NK-92 (cell line): ENCODE measurements around the gene ISM1.

ENCODE experiments used
- DNase-seq: peaks from one replicate; lab custom pipeline; 2025; ENCODE audit not compliant: unreplicated experiment; lab: John Stamatoyannopoulos, UW

Gene ISM1

DNA sequence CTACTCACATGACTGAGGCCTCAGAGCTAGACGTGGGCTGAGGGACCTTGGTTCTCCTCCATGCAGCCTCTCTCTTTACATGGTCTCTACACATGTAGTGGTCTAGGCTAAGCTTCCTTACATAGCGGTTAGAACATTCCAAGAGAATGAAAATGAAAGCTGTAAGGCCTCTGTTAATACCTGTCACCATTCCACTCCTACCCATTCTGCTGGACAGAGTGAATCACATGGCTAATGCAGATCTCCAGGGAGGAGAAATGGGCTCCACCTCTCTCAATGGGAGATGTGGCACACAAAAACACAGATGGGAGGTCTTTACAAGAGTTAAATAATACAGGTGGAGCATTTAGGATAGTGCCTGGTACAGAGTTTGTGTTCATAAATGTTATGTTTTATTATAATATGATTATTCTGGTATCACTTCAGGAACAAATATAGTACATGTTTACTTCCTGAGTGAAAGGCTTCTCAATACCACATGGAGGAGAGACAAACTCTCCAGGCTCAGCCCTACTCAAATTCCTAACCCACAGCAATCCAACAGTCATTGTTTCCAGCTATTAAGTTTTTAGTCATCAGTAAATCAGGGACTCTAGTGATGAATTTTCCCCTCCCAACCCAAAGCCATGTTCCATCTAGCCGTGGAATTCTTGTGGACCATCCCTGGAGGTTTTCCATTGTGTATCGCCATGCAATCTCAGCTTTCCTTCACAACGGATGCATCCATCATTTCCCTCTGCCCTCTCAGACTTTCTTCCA is 57.9 kb downstream of the ISM1 start:
- DNase-seq, result no peak

DNA sequence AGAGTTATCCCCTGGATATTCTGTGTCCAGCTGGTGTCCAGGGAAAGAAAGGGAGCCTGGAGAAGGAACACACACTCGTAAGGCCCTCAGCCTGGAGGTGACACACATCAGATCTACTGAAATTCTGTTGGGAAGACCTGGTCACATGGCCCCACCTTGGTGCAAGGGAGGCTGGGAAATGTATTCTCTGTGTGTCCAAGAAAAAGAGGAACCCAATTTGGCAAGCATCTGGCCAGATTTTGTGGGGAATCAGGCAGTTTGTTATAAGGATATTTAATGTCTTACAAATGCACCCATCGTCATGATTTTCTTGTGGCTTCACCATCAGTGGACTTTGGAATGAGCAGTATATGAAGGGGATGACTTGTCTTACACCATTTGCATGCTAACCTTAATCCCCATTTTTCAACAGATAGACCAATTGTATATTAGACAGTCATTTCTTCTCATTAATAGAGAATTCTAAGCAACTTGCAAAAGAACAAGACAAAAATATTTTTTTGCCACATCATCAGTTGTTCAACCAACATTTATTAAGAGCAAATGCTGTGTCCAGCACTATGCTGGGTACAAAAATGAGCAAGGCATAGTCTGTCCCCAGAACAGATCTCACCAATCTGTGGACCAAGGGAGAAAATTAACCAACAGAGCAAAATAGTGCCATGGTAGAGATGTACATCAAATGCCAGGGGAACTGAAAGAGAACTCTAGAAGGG is 59.7 kb downstream of the ISM1 start:
- DNase-seq, result no peak

DNA sequence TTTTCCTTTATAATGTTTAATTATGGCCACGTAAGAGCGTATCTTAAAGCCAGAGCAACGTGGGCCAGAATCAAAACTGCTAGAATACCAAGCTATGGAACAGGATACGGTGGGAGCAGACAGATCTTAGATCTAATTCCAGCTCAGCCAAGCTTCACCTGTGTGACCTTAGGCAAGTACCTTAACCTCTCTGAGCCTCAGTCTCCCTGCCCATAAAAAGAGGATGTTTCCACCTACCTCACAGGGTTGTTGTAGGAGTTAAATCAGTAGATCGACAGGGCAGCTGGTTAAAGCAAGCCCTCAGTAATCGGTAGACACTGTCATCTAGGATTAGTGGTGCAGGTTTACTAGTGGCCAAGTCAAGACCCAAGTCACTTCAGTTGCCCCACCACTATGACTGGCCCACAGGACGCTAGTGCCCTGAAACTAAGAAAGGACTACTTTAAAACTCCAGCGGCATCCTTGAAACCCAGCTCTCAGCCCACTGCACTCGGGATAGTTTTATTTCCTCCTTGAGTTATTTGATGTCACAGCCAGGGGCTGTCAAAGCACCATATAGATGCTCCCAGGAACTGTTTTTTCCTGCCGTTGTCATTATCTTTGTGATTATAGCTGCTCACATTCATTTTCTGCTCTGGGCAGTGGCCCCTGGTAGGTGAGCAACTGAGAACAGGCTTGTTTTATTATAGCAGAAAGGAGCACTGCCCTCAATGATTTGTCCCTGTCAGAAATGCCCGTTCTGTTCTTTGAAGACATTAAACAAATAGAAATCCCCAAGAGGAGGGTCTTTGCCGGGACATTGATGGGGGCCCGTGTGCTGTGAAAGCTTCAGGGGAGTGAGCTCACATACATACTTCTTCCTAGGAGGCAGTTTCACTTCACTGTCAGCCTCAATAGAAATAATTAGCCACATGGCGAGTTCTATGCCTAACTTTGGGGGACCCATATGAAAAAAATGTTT is 63.1 kb downstream of the ISM1 start:
- no peak for DNase-seq

GRCh38 chr20:13284830-13285229 is 63.8 kb downstream of the ISM1 start:
- DNase-seq, result no peak

- DNase-seq, result no peak
Observed at GRCh38 chr20:13285408-13285807, 64.3 kb downstream of the ISM1 start.

GRCh38 chr20:13286052-13286451 is 65.0 kb downstream of the ISM1 start:
- DNase-seq, result no peak

DNA sequence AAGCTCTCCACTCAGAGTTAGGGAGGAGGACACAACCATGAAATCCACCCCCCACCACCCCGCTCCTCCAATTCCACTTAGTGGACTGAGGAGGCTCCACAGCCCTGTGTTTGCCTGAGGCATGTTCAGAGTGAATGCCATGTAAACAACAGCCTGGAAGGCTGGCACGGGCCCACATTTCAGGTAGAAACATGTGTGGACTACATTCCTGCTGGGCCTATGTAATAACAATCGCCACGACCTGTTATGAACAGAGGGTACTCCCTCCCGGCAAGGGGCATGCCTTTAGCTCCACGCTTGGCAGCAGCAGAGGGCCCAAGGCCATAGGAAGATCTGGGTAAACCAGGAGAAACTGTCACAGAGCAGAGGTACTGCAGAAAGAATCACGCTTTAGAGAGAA is 65.5 kb downstream of the ISM1 start:
- no peak for DNase-seq

GRCh38 chr20:13288357-13288756 is 67.3 kb downstream of the ISM1 start:
- DNase-seq, result no peak

- DNase-seq, result no peak
Observed at GRCh38 chr20:13289031-13289430, 68.0 kb downstream of the ISM1 start.

DNA sequence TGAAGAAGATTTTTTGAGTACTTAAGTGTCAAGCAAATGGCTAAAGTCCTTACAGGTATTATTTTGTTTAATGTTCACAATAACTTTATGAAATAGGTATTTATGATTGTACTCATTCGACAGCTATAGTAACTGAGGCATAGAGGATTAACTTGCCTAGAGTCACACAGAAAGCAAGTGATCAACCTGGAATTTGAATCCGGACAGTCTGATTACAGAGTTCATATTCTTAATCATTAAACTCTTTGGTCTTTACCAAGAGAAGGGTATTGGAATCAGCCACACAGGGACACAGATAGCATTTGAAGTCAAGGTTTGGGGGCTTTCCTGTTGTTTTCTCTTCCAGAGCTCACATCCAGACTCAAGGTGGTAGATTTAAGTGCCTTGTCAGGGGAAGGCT is 69.7 kb downstream of the ISM1 start:
- DNase-seq, result no peak

GRCh38 chr20:13291157-13291556 is 70.1 kb downstream of the ISM1 start:
- no peak for DNase-seq

DNA sequence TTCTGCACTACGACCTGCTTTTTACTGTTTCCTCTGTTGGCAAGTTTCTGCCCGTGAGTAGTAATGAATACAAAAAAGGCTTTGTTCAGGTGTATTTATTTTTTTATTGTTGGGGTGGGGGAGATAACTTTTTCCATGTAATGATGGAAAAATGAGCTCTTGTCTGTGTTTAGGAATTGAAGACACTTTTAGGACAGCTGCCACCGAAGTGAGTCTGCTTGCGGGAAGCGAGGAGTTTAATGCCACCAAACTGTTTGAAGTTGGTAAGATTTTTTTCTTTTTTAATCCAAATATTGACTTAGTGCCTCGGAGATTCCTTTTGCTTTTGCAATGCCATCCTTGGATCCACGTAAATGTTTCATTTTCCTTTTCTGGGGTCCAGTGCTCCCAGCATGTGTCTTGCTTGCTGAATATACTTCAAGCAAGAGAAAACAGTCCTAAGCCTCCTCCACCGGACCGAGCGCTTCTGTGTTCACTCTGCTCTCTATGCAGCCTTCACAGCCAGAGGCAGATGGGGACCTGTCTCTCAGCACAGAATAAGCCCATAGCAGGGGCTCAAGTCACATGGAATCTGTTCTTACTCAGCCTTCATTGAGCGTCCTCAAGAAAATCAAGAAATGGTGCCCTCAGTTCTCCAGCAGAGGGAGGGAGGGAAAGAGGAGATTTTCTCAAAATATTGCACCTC is 71.3 kb downstream of the ISM1 start:
- no peak for DNase-seq

- DNase-seq, result no peak
Observed at GRCh38 chr20:13294522-13294921, 73.4 kb downstream of the ISM1 start.

DNA sequence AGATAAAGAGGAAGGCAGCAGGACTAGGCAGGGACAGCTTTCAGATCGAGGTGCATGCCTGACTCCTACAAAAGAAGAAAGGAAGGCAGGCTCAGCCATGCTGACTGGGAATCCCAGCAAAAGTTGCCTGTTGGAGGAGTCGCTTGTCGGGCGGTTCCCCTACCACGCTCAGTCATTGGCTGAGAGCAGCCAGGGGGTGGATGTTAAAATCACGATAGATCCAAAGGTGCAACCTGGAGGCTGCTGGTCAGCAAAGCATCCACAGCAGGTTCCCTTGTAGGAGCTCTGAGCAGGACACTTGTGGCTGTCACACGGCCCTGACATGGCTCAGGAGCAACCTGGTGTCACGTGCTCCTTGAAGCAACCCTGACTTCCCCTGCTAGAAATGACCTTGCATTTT is 74.6 kb downstream of the ISM1 start:
- DNase-seq, result no peak

GRCh38 chr20:13296070-13296469 is 75.0 kb downstream of the ISM1 start:
- no peak for DNase-seq

DNA sequence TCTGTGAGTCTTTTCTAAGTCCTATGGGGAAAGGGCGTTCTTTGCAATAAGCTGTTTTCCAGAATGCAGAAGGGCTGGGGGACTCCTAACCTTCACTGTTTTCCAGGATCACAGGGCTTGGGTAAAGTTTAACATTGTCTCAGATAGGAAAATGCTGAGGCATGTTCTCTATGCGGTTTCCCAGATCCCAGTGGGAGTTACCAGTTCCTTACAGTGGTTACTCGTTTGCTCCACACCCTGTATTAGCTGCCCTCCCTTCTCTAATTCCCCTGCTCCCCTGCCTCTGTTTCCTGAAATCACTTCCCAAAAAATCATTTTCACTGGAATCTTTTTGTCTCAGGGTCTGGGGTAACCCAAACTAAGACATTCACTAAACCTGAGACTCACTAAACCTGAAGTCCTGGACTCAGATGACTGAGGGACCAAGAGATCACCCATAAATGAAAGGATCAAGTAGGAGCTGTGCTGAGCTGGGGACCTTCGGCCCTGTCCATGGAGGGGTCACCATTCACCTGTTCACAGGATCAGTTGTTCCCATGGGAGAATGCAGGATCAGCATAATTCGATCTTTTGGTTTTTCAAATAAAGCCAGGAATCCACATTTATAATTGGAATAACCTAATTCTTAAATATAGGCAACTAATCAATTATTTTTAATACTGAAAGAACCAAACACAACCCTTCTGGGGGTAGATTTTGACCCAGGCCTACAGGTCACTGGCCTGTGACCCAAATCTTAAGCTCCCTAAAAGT is 76.2 kb downstream of the ISM1 start:
- no peak for DNase-seq

DNA sequence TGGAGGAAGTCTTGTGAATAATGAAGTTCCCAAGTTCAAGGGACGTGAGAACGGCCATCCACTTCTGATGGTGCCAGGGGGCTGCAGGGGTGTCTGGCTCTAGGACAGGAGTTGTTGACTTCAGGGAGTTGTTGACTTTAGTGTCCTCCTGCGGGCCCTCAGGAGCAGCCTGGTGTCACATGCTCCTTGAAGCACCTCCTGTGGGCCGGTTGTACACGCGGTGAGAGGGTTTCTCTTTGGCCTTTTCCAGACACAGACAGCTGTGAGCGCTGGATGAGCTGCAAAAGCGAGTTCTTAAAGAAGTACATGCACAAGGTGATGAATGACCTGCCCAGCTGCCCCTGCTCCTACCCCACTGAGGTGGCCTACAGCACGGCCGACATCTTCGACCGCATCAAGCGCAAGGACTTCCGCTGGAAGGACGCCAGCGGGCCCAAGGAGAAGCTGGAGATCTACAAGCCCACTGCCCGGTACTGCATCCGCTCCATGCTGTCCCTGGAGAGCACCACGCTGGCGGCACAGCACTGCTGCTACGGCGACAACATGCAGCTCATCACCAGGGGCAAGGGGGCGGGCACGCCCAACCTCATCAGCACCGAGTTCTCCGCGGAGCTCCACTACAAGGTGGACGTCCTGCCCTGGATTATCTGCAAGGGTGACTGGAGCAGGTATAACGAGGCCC is 77.8 kb downstream of the ISM1 start:
- DNase-seq, result no peak

DNA sequence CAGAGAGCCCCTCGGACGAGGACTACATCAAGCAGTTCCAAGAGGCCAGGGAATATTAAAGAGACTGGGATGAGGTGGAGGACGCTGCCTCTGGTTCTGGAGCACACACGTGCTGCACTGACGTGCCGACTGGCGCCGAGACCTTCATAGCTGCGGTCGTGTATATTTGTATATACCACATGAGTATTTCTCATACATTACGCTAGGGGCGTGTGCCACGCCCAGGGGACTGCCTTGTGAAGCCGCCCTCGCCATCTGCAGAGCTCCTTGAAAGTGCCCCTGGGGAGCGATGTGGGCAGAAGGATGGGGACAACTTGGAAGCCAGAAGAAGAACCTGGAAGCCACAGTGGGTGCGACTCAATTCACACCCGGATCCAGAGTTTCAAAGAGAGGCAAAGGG is 78.3 kb downstream of the ISM1 start:
- DNase-seq, result no peak

DNA sequence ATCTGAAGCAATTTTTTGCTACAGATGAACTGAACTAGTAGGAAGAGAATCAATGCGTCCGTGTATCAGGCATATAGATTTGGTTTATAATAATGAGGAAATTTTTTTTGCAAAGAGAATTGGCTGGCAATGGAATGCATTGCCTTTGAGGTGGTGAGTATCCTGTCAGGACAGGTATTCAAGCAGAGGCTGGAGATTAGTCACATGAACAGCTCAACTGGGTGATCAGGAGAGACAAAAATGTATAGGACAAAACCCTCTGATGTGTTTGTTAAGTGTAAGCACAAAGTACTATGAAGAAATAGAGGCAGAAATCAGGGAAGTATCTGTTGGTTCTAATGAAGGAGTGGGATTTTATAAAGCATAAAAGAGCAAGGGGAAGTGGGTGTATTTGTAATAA is 80.5 kb downstream of the ISM1 start:
- DNase-seq, result no peak
